OCI-LY7 (cell line): ENCODE results near the gene DNAH17. TPM values are rescaled to one million over a fixed set of nuclear protein-coding genes. Genes with fewer than 3 reads are reported as not detected.
A peak's percentile ranks its signal among the peaks of the same experiment; 100 is the strongest.

Experiments used
- Bru-seq: library from RNA; stranded (reverse); fragments of 400-500 nt; gene quantifications from one replicate; lab custom pipeline; 2021; lab: Mats Ljungman, UMichigan
- BruChase-seq, 2 experiments: library from RNA; stranded (reverse); fragments of 400-500 nt; gene quantifications; one replicate each; lab custom pipeline; 2021; lab: Mats Ljungman, UMichigan
- BruUV-seq: library from RNA; stranded (reverse); fragments of 400-500 nt; replicated peaks from 2 replicates; lab custom pipeline; 2021; lab: Mats Ljungman, UMichigan
- CTCF ChIA-PET: fragments of 300-600 bp; sonication (Branson Sonifier 250); formaldehyde crosslinking; loops from one replicate; lab custom pipeline; 2022; ENCODE audit warnings: antibody characterized with exemption; ENCODE audit not compliant: unreplicated experiment; lab: Charles Lee
- POLR2A ChIA-PET: fragments of 300-600 bp; sonication (Branson Sonifier 250); formaldehyde crosslinking; loops from one replicate; lab custom pipeline; 2022; ENCODE audit warnings: antibody characterized with exemption; lab: Charles Lee
- DNase-seq: peaks from one replicate; pipeline ENCODE4 v3.0.0-alpha.2; 2015; ENCODE audit warnings: low spot score
- H2AFZ ChIP-seq: fragments of 200-600 bp; sonication (generic), shearing (Covaris generic); 2 replicates; pipeline ENCODE4 v1.6.1; 2014; ENCODE audit warnings: mild to moderate bottlenecking, antibody characterized with exemption, low read length, moderate library complexity
- H3K27ac ChIP-seq: fragments of 200-600 bp; sonication (generic); 2 replicates; pipeline ENCODE4 v1.5.1; 2014; ENCODE audit warnings: mixed run types, low read depth, mild to moderate bottlenecking, moderate library complexity, low read length, inconsistent platforms; ENCODE audit not compliant: poor library complexity, severe bottlenecking
- H3K36me3 ChIP-seq: fragments of 200-600 bp; sonication (generic); 2 replicates; pipeline ENCODE4 v1.6.1; 2014; ENCODE audit warnings: mild to moderate bottlenecking, antibody characterized with exemption, low read length, moderate library complexity, mixed read lengths; ENCODE audit not compliant: insufficient read depth
- H3K4me1 ChIP-seq: fragments of 200-600 bp; sonication (generic); 2 replicates; pipeline ENCODE4 v1.5.1; 2014; ENCODE audit warnings: mild to moderate bottlenecking, low read length; ENCODE audit not compliant: insufficient read depth, poor library complexity, severe bottlenecking
- H3K4me2 ChIP-seq: fragments of 200-600 bp; sonication (generic); 2 replicates; pipeline ENCODE4 v1.6.1; 2014; ENCODE audit warnings: mild to moderate bottlenecking, low read length
- H3K4me3 ChIP-seq: fragments of 200-600 bp; sonication (generic); 2 replicates; pipeline ENCODE4 v1.5.1; 2014; ENCODE audit warnings: mild to moderate bottlenecking, low read depth, low read length; ENCODE audit not compliant: poor library complexity, severe bottlenecking
- H3K79me2 ChIP-seq: fragments of 200-600 bp; sonication (generic); 2 replicates; pipeline ENCODE4 v1.6.1; 2016; ENCODE audit warnings: low read depth, mild to moderate bottlenecking, low read length, moderate library complexity, mixed read lengths; ENCODE audit not compliant: insufficient read depth
- H3K9me2 ChIP-seq: fragments of 200-600 bp; sonication (generic); 2 replicates; pipeline ENCODE4 v1.6.1; 2016; ENCODE audit warnings: mild to moderate bottlenecking, low read length, mixed read lengths; ENCODE audit not compliant: insufficient read depth
- H3K9me3 ChIP-seq: fragments of 200-600 bp; sonication (generic); 2 replicates; pipeline ENCODE4 v1.6.1; 2014; ENCODE audit warnings: mild to moderate bottlenecking, mixed run types, low read length, mixed read lengths
- H4K20me1 ChIP-seq: fragments of 200-600 bp; sonication (generic); 2 replicates; pipeline ENCODE4 v1.6.1; 2014; ENCODE audit warnings: mild to moderate bottlenecking, antibody characterized with exemption, low read length, moderate library complexity, mixed read lengths; ENCODE audit not compliant: insufficient read depth
- CTCF ChIP-seq: fragments of 200-600 bp; sonication (generic); conservative IDR thresholded peaks from 2 replicates; pipeline ENCODE4 v1.5.1; 2014; ENCODE audit warnings: mild to moderate bottlenecking, antibody characterized with exemption, low read length, moderate library complexity, mixed read lengths
- EZH2phosphoT487 ChIP-seq: fragments of 200-600 bp; sonication (generic); IDR thresholded peaks from 2 replicates; pipeline ENCODE4 v1.6.1; 2018; ENCODE audit warnings: low read depth, borderline replicate concordance, mild to moderate bottlenecking, mixed run types, antibody characterized with exemption, low read length, moderate library complexity, mixed read lengths
- intact Hi-C: fragments of 100-400 bp; cut with micrococcal nuclease; formaldehyde crosslinking; loops from one replicate; pipeline ENCODE4 v1.10.0; 2022; ENCODE audit not compliant: unreplicated experiment
- long read RNA-seq: library from polyadenylated mRNA; stranded (forward); transcript quantifications from one replicate; pipeline ENCODE4 v2.0.0, GENCODE V29; 2022
- total RNA-seq, 2 experiments: library from RNA; depleted of rRNA in 1 of 2; stranded (reverse); fragments of >200 nt in 1 of 2; shearing (Covaris generic) in 1 of 2; gene quantifications; 2 replicates each; pipeline ENCODE4 v1.2.3, GENCODE V29; 2014 to 2022

The DNAH17 gene
- total RNA-seq (2014; rRNA removed; shearing (Covaris generic)): 1.1 and 2.3 TPM in 2 replicates
- total RNA-seq (2022): 0.57 and 0.89 TPM in 2 replicates
- Bru-seq, nascent RNA: percentile 7 among the genes with signal in this experiment
- BruChase-seq, experiment 1, labeled RNA remaining after a 6-hour chase: percentile 13 among the genes with signal in this experiment
- BruChase-seq, experiment 2, labeled RNA remaining after a 2-hour chase: percentile 9 among the genes with signal in this experiment
- long read RNA-seq, partial matches to known transcripts: 0 of 21 reads
- long read RNA-seq, other reads (novel, unspliced or antisense): 21 of 21 reads

DNA sequence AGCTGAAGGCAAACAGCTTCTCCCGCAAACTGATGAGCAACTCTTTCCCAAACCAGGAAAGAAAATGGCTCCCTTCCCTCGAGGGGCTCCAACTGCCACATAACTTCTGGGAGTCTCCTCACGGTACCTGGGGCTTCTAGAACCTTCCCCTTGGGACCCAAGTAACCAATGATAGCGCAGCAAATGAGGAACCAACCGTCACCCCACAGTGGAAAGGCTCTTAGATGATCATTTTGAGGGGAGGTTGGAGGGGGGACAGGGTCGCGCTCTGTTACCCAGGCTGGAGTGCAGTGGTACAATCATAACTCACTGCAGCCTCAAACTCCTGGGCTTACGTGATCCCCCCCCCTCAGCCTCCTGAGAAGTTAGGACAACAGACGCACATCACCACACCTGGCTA is at the start of gene DNAH17:
TSS of gene DNAH17 (minus strand) at position 101 of the 400 bp plus-strand sequence. CDS start 2,339 bp downstream, outside the sequence.
- intact Hi-C loops: no loop called here
- Histone ChIP-seq H3K4me3 (no peak within 1 kb of the TSS), H3K9me3 (no peaks in the 10 kb centered on the region), H2AFZ (no peak within 1 kb of the TSS), H3K36me3 (no peaks in the 10 kb centered on the region), H3K4me2 (no peak within 1 kb of the TSS), H3K9me2 (no peaks in the 10 kb centered on the region), H3K4me1 (peaks cover 8% of the 10 kb centered on the region), H3K79me2 (no peaks in the 10 kb centered on the region), H4K20me1 (no peaks in the 10 kb centered on the region), H3K27ac (no peak within 1 kb of the TSS)
- no peak for DNase-seq
- no TSS peak for BruUV-seq
- TF ChIP-seq EZH2phosphoT487 (no peak), CTCF (no peak)
- ChIA-PET POLR2A (no interaction called here), CTCF (no interaction called here)

DNA sequence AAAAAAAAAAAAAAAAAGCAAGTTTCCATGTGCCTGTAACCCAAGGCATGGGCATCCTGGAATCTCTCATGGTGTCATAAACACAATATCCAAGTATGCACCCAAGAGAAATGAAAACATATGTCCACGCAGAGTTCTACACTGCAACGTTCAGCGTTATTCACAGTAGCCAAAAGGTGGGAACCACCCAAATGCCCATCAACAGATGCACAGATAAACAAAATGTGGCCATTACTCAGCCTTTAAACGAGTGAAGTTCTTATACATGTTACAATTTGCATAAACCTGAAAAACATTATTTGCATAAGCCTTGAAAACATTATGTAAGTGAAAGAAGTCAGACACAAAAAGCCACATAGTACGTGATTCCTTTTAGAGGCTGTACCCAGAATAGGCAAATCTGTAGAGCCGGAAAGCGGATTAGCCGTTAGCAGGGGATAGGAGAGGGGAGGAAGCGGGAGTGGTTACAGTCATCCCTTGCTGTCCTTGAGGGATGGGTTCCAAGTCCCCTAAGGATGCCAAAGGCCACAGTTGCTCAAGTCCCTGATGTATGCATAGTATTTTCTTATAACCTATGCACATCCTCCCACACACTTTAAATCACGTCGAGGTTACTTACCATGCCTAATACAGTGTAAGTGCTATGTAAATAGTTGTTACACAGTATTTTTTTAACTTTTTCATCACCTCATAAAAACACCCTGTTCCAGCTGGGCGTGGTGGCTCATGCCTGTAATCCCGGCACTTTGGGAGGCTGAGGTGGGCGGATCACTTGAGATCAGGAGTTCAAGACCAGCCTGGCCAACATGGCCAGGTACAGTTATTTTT is 47.3 kb upstream of the DNAH17 start:
- Histone ChIP-seq H3K79me2 (no peaks in the 10 kb centered on the region), H3K27ac (no peak overlapping the region), H2AFZ (no peak overlapping the region), H3K4me1 (no peaks in the 10 kb centered on the region), H3K36me3 (no peaks in the 10 kb centered on the region), H3K9me2 (no peaks in the 10 kb centered on the region), H3K4me2 (no peak overlapping the region), H4K20me1 (no peaks in the 10 kb centered on the region), H3K4me3 (no peak overlapping the region), H3K9me3 (no peaks in the 10 kb centered on the region)
- no TSS peak for BruUV-seq
- ChIA-PET POLR2A (no interaction called here), CTCF (no interaction called here)
- TF ChIP-seq CTCF (no peak), EZH2phosphoT487 (no peak)
- intact Hi-C loops: no loop called here
- no peak for DNase-seq
